Ramos (cell line): ENCODE results near the gene TBX18.

Experiments used
- in situ Hi-C: fragments of 300-500 bp; cut with MboI; formaldehyde crosslinking; loops from one replicate; pipeline ENCODE4 v1.14.3; 2022; ENCODE audit warnings: low sequenced_read_pairs; ENCODE audit not compliant: unreplicated experiment

TBX18 gene

GRCh38 chr6:84685983-84686584, 78.3 kb downstream of the TBX18 start:
- in situ Hi-C loops = no loop called here

- in situ Hi-C loops = no loop called here
Observed at GRCh38 chr6:84681693-84682326, 82.6 kb downstream of the TBX18 start.

- in situ Hi-C loops = no loop called here
Observed at GRCh38 chr6:84675651-84676050, 88.7 kb downstream of the TBX18 start.

GRCh38 chr6:84674395-84674794, 90.0 kb downstream of the TBX18 start:
- in situ Hi-C loops = no loop called here

- in situ Hi-C loops = no loop called here
Observed at GRCh38 chr6:84671183-84671582, 93.2 kb downstream of the TBX18 start.

GRCh38 chr6:84669945-84670344, 94.5 kb downstream of the TBX18 start:
- in situ Hi-C loops = no loop called here

GRCh38 chr6:84667252-84668213, 96.9 kb downstream of the TBX18 start:
- in situ Hi-C loops = no loop called here

GRCh38 chr6:84665401-84665800, 99.0 kb downstream of the TBX18 start:
- in situ Hi-C loops = no loop called here

GRCh38 chr6:84663866-84664265, 100.5 kb downstream of the TBX18 start:
- in situ Hi-C loops = no loop called here

GRCh38 chr6:84657486-84657885, 106.9 kb downstream of the TBX18 start:
- in situ Hi-C loops = no loop called here

- in situ Hi-C loops = no loop called here
Observed at GRCh38 chr6:84657025-84657424, 107.4 kb downstream of the TBX18 start.

GRCh38 chr6:84653027-84653551, 111.3 kb downstream of the TBX18 start:
- in situ Hi-C loops = no loop called here

GRCh38 chr6:84652356-84653026, 111.9 kb downstream of the TBX18 start:
- in situ Hi-C loops = no loop called here

GRCh38 chr6:84651583-84651982, 112.8 kb downstream of the TBX18 start:
- in situ Hi-C loops = no loop called here

GRCh38 chr6:84648444-84648843, 116.0 kb downstream of the TBX18 start:
- in situ Hi-C loops = no loop called here

- in situ Hi-C loops = no loop called here
Observed at GRCh38 chr6:84645563-84646266, 118.7 kb downstream of the TBX18 start.

GRCh38 chr6:84645000-84645399, 119.4 kb downstream of the TBX18 start:
- in situ Hi-C loops = no loop called here

GRCh38 chr6:84643778-84644177, 120.6 kb downstream of the TBX18 start:
- in situ Hi-C loops = no loop called here

- in situ Hi-C loops = no loop called here
Observed at GRCh38 chr6:84641076-84641475, 123.3 kb downstream of the TBX18 start.

- in situ Hi-C loops = no loop called here
Observed at GRCh38 chr6:84639396-84639795, 125.0 kb downstream of the TBX18 start.
